Keratinocyte (primary cell): ENCODE results near the gene OR2L2. TPM values are rescaled to one million over a fixed set of nuclear protein-coding genes. Genes with fewer than 3 reads are reported as not detected.

Experiments used
- DNase-seq: peaks from one replicate; pipeline ENCODE4 v3.0.0-alpha.2; 2011; ENCODE audit warnings: low read depth, missing footprints, low spot score
- FAIRE-seq: peaks from 2 replicates; lab custom pipeline; 2011; peaks lifted over from hg19 to GRCh38; lab: Jason Lieb, UNC
- H2AFZ ChIP-seq: 2 replicates; pipeline ENCODE4 v1.6.0; 2012; ENCODE audit warnings: low read length, control low read depth, inconsistent platforms; ENCODE audit not compliant: control insufficient read depth
- H3K27ac ChIP-seq: 2 replicates; pipeline ENCODE4 v1.5.1; 2011; ENCODE audit warnings: low read length; ENCODE audit not compliant: control insufficient read depth, insufficient read depth
- H3K27me3 ChIP-seq: 3 replicates; pipeline ENCODE4 v1.6.0; 2011; ENCODE audit warnings: low read length; ENCODE audit not compliant: control insufficient read depth, insufficient read depth; ENCODE audit errors: extremely low read depth
- H3K36me3 ChIP-seq, 2 experiments: 2 replicates in 1 of 2; 3 replicates in 1 of 2; pipeline ENCODE4 v1.5.1; 2011; ENCODE audit warnings: low read length in 2 of 2, mild to moderate bottlenecking in 1 of 2; ENCODE audit not compliant: control insufficient read depth in 2 of 2, insufficient read depth in 2 of 2; ENCODE audit errors: extremely low read depth in 1 of 2
- H3K4me1 ChIP-seq: 3 replicates; pipeline ENCODE4 v1.5.1; 2011; ENCODE audit warnings: low read length; ENCODE audit not compliant: control insufficient read depth, insufficient read depth; ENCODE audit errors: extremely low read depth
- H3K4me2 ChIP-seq: 3 replicates; pipeline ENCODE4 v1.6.0; 2011; ENCODE audit warnings: low read depth, low read length; ENCODE audit not compliant: control insufficient read depth, insufficient read depth; ENCODE audit errors: extremely low read depth
- H3K4me3 ChIP-seq, 3 experiments: fragments of 200-600 bp in 1 of 3; sonication (generic) in 1 of 3; 2 replicates in 2 of 3; 3 replicates in 1 of 3; pipeline ENCODE4 v1.5.1; 2011 to 2016; ENCODE audit warnings: low read length in 3 of 3, mild to moderate bottlenecking in 3 of 3, control low read depth in 2 of 3, inconsistent platforms in 1 of 3, low read depth in 1 of 3, mixed read lengths in 1 of 3, mixed run types in 1 of 3, moderate library complexity in 1 of 3; ENCODE audit not compliant: control insufficient read depth in 2 of 3, insufficient read depth in 2 of 3; ENCODE audit errors: extremely low read depth in 1 of 3
- H3K79me2 ChIP-seq: 2 replicates; pipeline ENCODE4 v1.6.0; 2012; ENCODE audit warnings: low read length; ENCODE audit not compliant: control insufficient read depth, insufficient read depth
- H3K9ac ChIP-seq: 3 replicates; pipeline ENCODE4 v1.6.0; 2011; ENCODE audit warnings: low read length; ENCODE audit not compliant: control insufficient read depth, insufficient read depth; ENCODE audit errors: extremely low read depth
- H3K9me1 ChIP-seq: 3 replicates; pipeline ENCODE4 v1.6.0; 2011; ENCODE audit warnings: low read length; ENCODE audit not compliant: control insufficient read depth, insufficient read depth; ENCODE audit errors: extremely low read depth
- H3K9me3 ChIP-seq: 2 replicates; pipeline ENCODE4 v1.5.1; 2012; ENCODE audit warnings: low read depth, low read length; ENCODE audit not compliant: control insufficient read depth
- H4K20me1 ChIP-seq: 3 replicates; pipeline ENCODE4 v1.6.0; 2011; ENCODE audit warnings: low read length; ENCODE audit not compliant: control insufficient read depth, insufficient read depth; ENCODE audit errors: extremely low read depth
- CTCF ChIP-seq, 3 experiments: IDR thresholded peaks in 1 of 3; conservative IDR thresholded peaks in 1 of 3; optimal IDR thresholded peaks in 1 of 3; 2 replicates in 2 of 3; 3 replicates in 1 of 3; pipeline versions ENCODE3 to v1.5.1; 2011; ENCODE audit warnings: low read length in 3 of 3, mild to moderate bottlenecking in 3 of 3, moderate library complexity in 2 of 3, control low read depth in 1 of 3, inconsistent platforms in 1 of 3; ENCODE audit not compliant: insufficient read depth in 2 of 3; ENCODE audit errors: extremely low read depth in 1 of 3
- EZH2 ChIP-seq: IDR thresholded peaks from one replicate; pipeline ENCODE4 v1.6.1; 2012; ENCODE audit warnings: inconsistent platforms, mild to moderate bottlenecking, low read length, moderate library complexity
- dilution Hi-C: fragments of 300-500 bp; cut with MboI; formaldehyde crosslinking; loops from one replicate; pipeline ENCODE4 v1.7.0; 2020; ENCODE audit warnings: low sequenced_read_pairs; ENCODE audit not compliant: extremely low pct_ligation_motif_present
- polyA plus RNA-seq, 5 experiments: library from polyadenylated mRNA; depleted of rRNA in 3 of 5; stranded (reverse) in 3 of 5; stranded (forward) in 1 of 5; unstranded in 1 of 5; fragments of >200 nt; gene quantifications; 1 replicate in 1 of 5; 2 replicates in 3 of 5; 3 replicates in 1 of 5; pipeline versions ENCODE4 v1.2.1 to v1.2.3, GENCODE V29; 2011 to 2012; ENCODE audit warnings: missing spikeins in 2 of 5, low read depth in 1 of 5, low replicate concordance in 1 of 5

The OR2L2 gene
- polyA plus RNA-seq, 1 donor (not counting 4 experiments of a cell fraction or from before 2014, with no cell fraction given): 0.03 TPM

- H3K79me2 ChIP-seq: no peaks in the 10 kb centered on the region
- no peaks in the 10 kb centered on the region for H3K9me3 ChIP-seq
- H2AFZ ChIP-seq: no peak overlapping the region
- H3K9ac ChIP-seq: no peak overlapping the region
- H3K9me1 ChIP-seq: no peaks in the 10 kb centered on the region
- FAIRE-seq: no peak
- no peaks in the 10 kb centered on the region for H3K36me3 ChIP-seq
- no peak overlapping the region for H3K4me2 ChIP-seq
- H3K27ac ChIP-seq: no peak overlapping the region
- dilution Hi-C loops: no loop called here
- H4K20me1 ChIP-seq: no peaks in the 10 kb centered on the region
- H3K4me3 ChIP-seq: no peak overlapping the region
- TF ChIP-seq EZH2: no peak
- TF ChIP-seq CTCF (optimal IDR thresholded peaks at IDR 0.05 in 1 of 3, IDR thresholded peaks at IDR 0.05 in 1 of 3, conservative IDR thresholded peaks at IDR 0.05 in 1 of 3; ENCODE audit: extremely low read depth in 1 of 3, insufficient read depth in 2 of 3, low read length in 3 of 3): no peak
- H3K27me3 ChIP-seq: no peaks in the 10 kb centered on the region
- H3K4me1 ChIP-seq: no peaks in the 10 kb centered on the region
- no peak for DNase-seq
Observed at GRCh38 chr1:248007778-248008177, 22.1 kb upstream of the OR2L2 start.

GRCh38 chr1:248009681-248010080 is 20.2 kb upstream of the OR2L2 start:
- no peak overlapping the region for H3K9ac ChIP-seq
- H3K4me1 ChIP-seq: no peaks in the 10 kb centered on the region
- DNase-seq (no peak), FAIRE-seq (no peak)
- H3K4me2 ChIP-seq: no peak overlapping the region
- H4K20me1 ChIP-seq: no peaks in the 10 kb centered on the region
- no peaks in the 10 kb centered on the region for H3K27me3 ChIP-seq
- dilution Hi-C loops: no loop called here
- H2AFZ ChIP-seq: no peak overlapping the region
- H3K4me3 ChIP-seq: no peak overlapping the region
- no peak for TF ChIP-seq CTCF (optimal IDR thresholded peaks at IDR 0.05 in 1 of 3, IDR thresholded peaks at IDR 0.05 in 1 of 3, conservative IDR thresholded peaks at IDR 0.05 in 1 of 3; ENCODE audit: extremely low read depth in 1 of 3, insufficient read depth in 2 of 3, low read length in 3 of 3)
- no peak for TF ChIP-seq EZH2
- H3K9me3 ChIP-seq: no peaks in the 10 kb centered on the region
- H3K36me3 ChIP-seq: no peaks in the 10 kb centered on the region
- no peaks in the 10 kb centered on the region for H3K79me2 ChIP-seq
- H3K9me1 ChIP-seq: no peaks in the 10 kb centered on the region
- no peak overlapping the region for H3K27ac ChIP-seq
